Choroid plexus epithelial cell (primary cell): Measurements from ENCODE around the gene CNPY3.
A peak's percentile ranks its signal among the peaks of the same experiment; 100 is the strongest.

Experiments
- DNase-seq: peaks from one replicate; pipeline ENCODE4 v3.0.0-alpha.2; 2010; ENCODE audit warnings: low read depth
- H3K4me3 ChIP-seq: 2 replicates; pipeline ENCODE4 v1.5.1; 2011; ENCODE audit warnings: low read depth, mild to moderate bottlenecking, control low read depth, low read length, moderate library complexity
- CTCF ChIP-seq: conservative IDR thresholded peaks from 2 replicates; pipeline ENCODE4 v1.5.1; 2011; ENCODE audit warnings: low read depth, mild to moderate bottlenecking, control low read depth, inconsistent platforms, low read length, moderate library complexity

Gene CNPY3

GRCh38 chr6:42974919-42975505, 45.7 kb downstream of the CNPY3 start:
- no peak for DNase-seq
- no peak overlapping the region for H3K4me3 ChIP-seq
- TF ChIP-seq CTCF = no peak

GRCh38 chr6:42978487-42978838, 49.2 kb downstream of the CNPY3 start:
- H3K4me3 ChIP-seq = peak overlapping the region; percentile 82
- DNase-seq = peak; percentile 18
- no peak for TF ChIP-seq CTCF

GRCh38 chr6:42978839-42979522, 49.7 kb downstream of the CNPY3 start, which contains the start of gene PEX6:
Gene PEX6, minus strand, starts transcription at chr6:42979181. Its CDS starts 31 bp downstream, at chr6:42979150.
- peak; percentile 62 for DNase-seq
- no peak for TF ChIP-seq CTCF
- peak within 1 kb of the TSS; percentile 82 for H3K4me3 ChIP-seq

GRCh38 chr6:42979523-42980177, 50.4 kb downstream of the CNPY3 start:
- DNase-seq = no peak
- H3K4me3 ChIP-seq = peak overlapping the region; percentile 82
- TF ChIP-seq CTCF = no peak

- no peak overlapping the region for H3K4me3 ChIP-seq
- TF ChIP-seq CTCF = no peak
- no peak for DNase-seq
These were observed 52.6 kb downstream of the CNPY3 start for GRCh38 chr6:42981836-42982235.

- H3K4me3 ChIP-seq = peak within 1 kb of the TSS; percentile 87
- TF ChIP-seq CTCF = no peak
- peak; percentile 99 for DNase-seq
These were observed 55.0 kb downstream of the CNPY3 start, which contains the start of gene PPP2R5D for GRCh38 chr6:42984001-42984923. Gene PPP2R5D, plus strand, starts transcription at chr6:42984570. Its CDS starts 108 bp downstream, at chr6:42984678.
